ENCODE measurements around the gene HIBADH. TPM values are rescaled to one million over a fixed set of nuclear protein-coding genes. Genes with fewer than 3 reads are reported as not detected.

HIBADH gene
- total RNA-seq, 1 donor from 2014 or later, result 10.3 TPM

GRCh38 chr7:27611059-27611458, 51.6 kb downstream of the HIBADH start:
- no peak for DNase-seq
- Mint-ChIP-seq H3K27ac (ENCODE audit: unreplicated experiment) (no peak overlapping the region), H3K9me3 (ENCODE audit: unreplicated experiment) (no peaks in the 10 kb centered on the region), H3K36me3 (ENCODE audit: unreplicated experiment) (peaks cover 6% of the 10 kb centered on the region), H3K4me3 (ENCODE audit: unreplicated experiment) (no peak overlapping the region), H3K4me1 (ENCODE audit: low read depth, unreplicated experiment) (no peaks in the 10 kb centered on the region), H3K27me3 (ENCODE audit: unreplicated experiment) (no peaks in the 10 kb centered on the region)
- TF ChIP-seq CTCF (IDR thresholded peaks at IDR 0.05; ENCODE audit: partially characterized antibody, unreplicated experiment), result no peak

- Mint-ChIP-seq H3K27ac (ENCODE audit: unreplicated experiment) (no peak overlapping the region), H3K9me3 (ENCODE audit: unreplicated experiment) (no peaks in the 10 kb centered on the region), H3K4me3 (ENCODE audit: unreplicated experiment) (no peak overlapping the region), H3K27me3 (ENCODE audit: unreplicated experiment) (no peaks in the 10 kb centered on the region), H3K4me1 (ENCODE audit: low read depth, unreplicated experiment) (peaks cover under 1% of the 10 kb centered on the region), H3K36me3 (ENCODE audit: unreplicated experiment) (no peaks in the 10 kb centered on the region)
- no peak for DNase-seq
- no peak for TF ChIP-seq CTCF (IDR thresholded peaks at IDR 0.05; ENCODE audit: partially characterized antibody, unreplicated experiment)
Observed at GRCh38 chr7:27608776-27609495, 53.7 kb downstream of the HIBADH start.

GRCh38 chr7:27607210-27607606, 55.5 kb downstream of the HIBADH start:
- peaks cover 11% of the 10 kb centered on the region for H3K4me1 Mint-ChIP-seq (ENCODE audit: low read depth, unreplicated experiment)
- no peak for TF ChIP-seq CTCF (IDR thresholded peaks at IDR 0.05; ENCODE audit: partially characterized antibody, unreplicated experiment)
- no peak for DNase-seq
- no peak overlapping the region for H3K4me3 Mint-ChIP-seq (ENCODE audit: unreplicated experiment)
- no peaks in the 10 kb centered on the region for H3K27me3 Mint-ChIP-seq (ENCODE audit: unreplicated experiment)
- no peak overlapping the region for H3K27ac Mint-ChIP-seq (ENCODE audit: unreplicated experiment)
- H3K9me3 Mint-ChIP-seq (ENCODE audit: unreplicated experiment), result no peaks in the 10 kb centered on the region
- no peaks in the 10 kb centered on the region for H3K36me3 Mint-ChIP-seq (ENCODE audit: unreplicated experiment)

GRCh38 chr7:27606270-27607209, 56.1 kb downstream of the HIBADH start:
- H3K4me3 Mint-ChIP-seq (ENCODE audit: unreplicated experiment), result no peak overlapping the region
- no peak overlapping the region for H3K27ac Mint-ChIP-seq (ENCODE audit: unreplicated experiment)
- no peak for DNase-seq
- H3K4me1 Mint-ChIP-seq (ENCODE audit: low read depth, unreplicated experiment), result peaks cover 11% of the 10 kb centered on the region
- no peak for TF ChIP-seq CTCF (IDR thresholded peaks at IDR 0.05; ENCODE audit: partially characterized antibody, unreplicated experiment)
- H3K9me3 Mint-ChIP-seq (ENCODE audit: unreplicated experiment), result no peaks in the 10 kb centered on the region
- no peaks in the 10 kb centered on the region for H3K36me3 Mint-ChIP-seq (ENCODE audit: unreplicated experiment)
- no peaks in the 10 kb centered on the region for H3K27me3 Mint-ChIP-seq (ENCODE audit: unreplicated experiment)

Data from glutamatergic neuron (in vitro differentiated cells).